HS-5 (cell line): ENCODE data around the gene PGLYRP4.
A peak's percentile ranks its signal among the peaks of the same experiment; 100 is the strongest.

Source experiments
- DNase-seq: peaks from one replicate; pipeline ENCODE4 v3.0.0-alpha.2; 2012; ENCODE audit warnings: low read depth

PGLYRP4 gene

GRCh38 chr1:153375511-153375910, 26.9 kb upstream of the PGLYRP4 start, which contains the start of gene S100A12:
TSS of gene S100A12 (minus strand) at chr1:153375621. CDS start at chr1:153374592, 1,029 bp downstream.
- DNase-seq = peak; percentile 95

- DNase-seq = no peak
These were observed 25.4 kb upstream of the PGLYRP4 start for GRCh38 chr1:153374071-153374470.

- DNase-seq = no peak
These were observed 23.9 kb upstream of the PGLYRP4 start for GRCh38 chr1:153372571-153372970.

GRCh38 chr1:153371231-153371630, 22.6 kb upstream of the PGLYRP4 start:
- no peak for DNase-seq

GRCh38 chr1:153370146-153370545, 21.5 kb upstream of the PGLYRP4 start:
- no peak for DNase-seq

- no peak for DNase-seq
These were observed 19.9 kb upstream of the PGLYRP4 start for GRCh38 chr1:153368495-153368894.

- no peak for DNase-seq
These were observed 18.4 kb upstream of the PGLYRP4 start for GRCh38 chr1:153367090-153367489.

- DNase-seq = no peak
These were observed 17.6 kb upstream of the PGLYRP4 start for GRCh38 chr1:153366261-153366660.

- no peak for DNase-seq
These were observed 17.1 kb upstream of the PGLYRP4 start for GRCh38 chr1:153365696-153366095.

- DNase-seq = no peak
These were observed 16.4 kb upstream of the PGLYRP4 start for GRCh38 chr1:153364766-153365666.

- DNase-seq = no peak
These were observed 15.5 kb upstream of the PGLYRP4 start for GRCh38 chr1:153364156-153364555.

- no peak for DNase-seq
These were observed 15.0 kb upstream of the PGLYRP4 start for GRCh38 chr1:153363641-153364040.

- DNase-seq = no peak
These were observed 13.6 kb upstream of the PGLYRP4 start for GRCh38 chr1:153362187-153362775.

GRCh38 chr1:153361480-153362109, 13.0 kb upstream of the PGLYRP4 start:
- DNase-seq = no peak

GRCh38 chr1:153360592-153361479, 12.2 kb upstream of the PGLYRP4 start:
- no peak for DNase-seq

GRCh38 chr1:153360190-153360589, 11.5 kb upstream of the PGLYRP4 start:
- no peak for DNase-seq

GRCh38 chr1:153359241-153359640, 10.6 kb upstream of the PGLYRP4 start:
- no peak for DNase-seq

GRCh38 chr1:153358691-153358975, 10.0 kb upstream of the PGLYRP4 start:
- DNase-seq = no peak

- DNase-seq = no peak
These were observed 9.4 kb upstream of the PGLYRP4 start, which contains the start of gene S100A9 for GRCh38 chr1:153357853-153358690. TSS of gene S100A9 (plus strand) at chr1:153357854. CDS start at chr1:153358284, 430 bp downstream.

- no peak for DNase-seq
These were observed 8.6 kb upstream of the PGLYRP4 start for GRCh38 chr1:153357076-153357852.
